Forelimb muscle (tissue), 1 donor: ENCODE measurements around the gene RHEX. TPM values are rescaled to one million over a fixed set of nuclear protein-coding genes. Genes with fewer than 3 reads are reported as not detected.

Source experiments
- DNase-seq: peaks from one replicate; pipeline ENCODE4 v3.0.0-alpha.2; 2013; ENCODE audit warnings: low read depth
- polyA plus RNA-seq: library from polyadenylated mRNA; unstranded; fragments of 120-200 nt; gene quantifications from one replicate; pipeline ENCODE4 v1.2.1, GENCODE V29; 2013; ENCODE audit not compliant: insufficient read length

Gene RHEX
- polyA plus RNA-seq, 1 donor, result 0.53 TPM

DNA sequence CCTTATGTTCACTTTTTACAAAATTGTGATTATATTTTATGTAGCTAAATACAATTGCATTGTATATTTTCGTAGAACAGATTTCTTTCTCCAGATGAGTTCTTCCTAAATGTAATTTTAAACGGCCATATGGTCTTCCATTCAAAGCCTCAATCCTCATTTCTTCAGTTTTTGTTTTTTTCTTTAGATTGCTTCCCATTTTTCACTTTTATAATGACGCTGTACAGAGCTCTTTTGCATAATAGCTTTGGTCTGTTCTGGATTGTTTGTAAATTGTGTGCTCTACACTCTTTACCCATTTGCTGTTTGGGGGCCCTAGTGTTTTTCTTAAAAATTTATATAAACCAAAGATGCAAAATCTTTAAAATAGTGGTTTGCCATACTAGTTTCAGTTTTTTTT, 36.4 kb downstream of the RHEX start:
- DNase-seq, result no peak

- no peak for DNase-seq
Observed at GRCh38 chr1:206094024-206094423, 41.1 kb downstream of the RHEX start.

- DNase-seq, result no peak
Observed at GRCh38 chr1:206097381-206097780, 44.4 kb downstream of the RHEX start.

DNA sequence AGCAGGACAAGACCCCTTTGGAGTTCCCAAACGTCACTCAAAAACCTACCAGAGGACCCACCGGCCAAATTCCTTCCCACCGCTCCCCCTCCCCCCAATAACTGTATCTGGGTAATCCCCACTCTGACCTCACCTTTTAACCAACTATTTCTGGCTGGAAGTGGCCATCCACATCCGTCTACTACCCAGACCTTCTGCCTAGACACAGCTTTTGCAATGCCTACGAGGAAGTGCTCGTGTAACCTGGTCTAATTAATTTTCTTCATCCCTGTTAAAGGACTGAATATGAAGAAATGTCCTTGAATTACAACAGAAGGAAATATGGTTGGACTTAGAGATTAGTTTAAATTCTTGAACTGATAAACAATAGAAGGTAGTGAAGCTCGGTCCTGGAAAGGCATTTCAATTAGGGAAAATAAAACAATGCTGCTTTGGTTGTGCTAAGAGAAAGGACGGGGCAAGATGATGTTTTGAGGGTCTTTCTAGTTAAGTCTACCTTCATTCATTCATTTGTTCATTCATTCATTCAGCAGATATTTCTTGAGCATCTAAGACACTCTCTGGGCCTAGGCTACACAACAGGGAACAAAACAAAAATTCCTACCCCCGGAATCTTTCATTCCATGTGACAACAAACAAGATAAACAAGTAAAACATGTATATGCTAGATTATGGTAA, 45.4 kb downstream of the RHEX start:
- DNase-seq, result no peak

DNA sequence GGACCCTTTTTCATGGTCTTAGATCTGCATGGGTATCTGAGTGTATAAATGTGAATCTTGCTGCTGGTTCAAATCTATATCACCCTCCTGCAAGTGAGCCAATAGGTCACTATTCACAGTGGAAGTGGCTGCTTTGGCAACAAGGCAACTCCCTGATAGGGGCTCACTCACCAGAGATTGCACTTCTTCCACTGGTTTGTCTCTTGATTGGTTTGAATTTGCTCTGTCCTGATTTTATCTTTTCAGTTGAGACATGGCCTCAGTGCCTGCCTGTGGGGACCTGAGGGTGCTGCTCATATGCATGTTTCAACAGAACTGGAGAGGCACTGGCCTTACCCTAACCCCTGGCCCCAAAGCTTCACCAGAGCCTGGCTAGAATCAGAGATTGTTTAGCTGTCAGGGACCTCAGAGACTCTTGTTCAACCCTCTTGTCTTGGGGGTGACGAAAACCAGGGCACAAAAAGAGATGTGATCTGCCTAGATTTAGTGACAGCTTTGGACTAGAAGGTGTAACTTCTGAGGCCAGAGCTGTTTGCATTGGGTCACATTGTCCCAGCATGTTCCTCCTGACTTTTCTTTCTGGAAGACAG, 47.3 kb downstream of the RHEX start:
- no peak for DNase-seq

- DNase-seq, result no peak
Observed at GRCh38 chr1:206101351-206102045, 48.5 kb downstream of the RHEX start.

GRCh38 chr1:206102292-206102936, 49.4 kb downstream of the RHEX start:
- no peak for DNase-seq

GRCh38 chr1:206103979-206104378, 51.0 kb downstream of the RHEX start:
- DNase-seq, result no peak

DNA sequence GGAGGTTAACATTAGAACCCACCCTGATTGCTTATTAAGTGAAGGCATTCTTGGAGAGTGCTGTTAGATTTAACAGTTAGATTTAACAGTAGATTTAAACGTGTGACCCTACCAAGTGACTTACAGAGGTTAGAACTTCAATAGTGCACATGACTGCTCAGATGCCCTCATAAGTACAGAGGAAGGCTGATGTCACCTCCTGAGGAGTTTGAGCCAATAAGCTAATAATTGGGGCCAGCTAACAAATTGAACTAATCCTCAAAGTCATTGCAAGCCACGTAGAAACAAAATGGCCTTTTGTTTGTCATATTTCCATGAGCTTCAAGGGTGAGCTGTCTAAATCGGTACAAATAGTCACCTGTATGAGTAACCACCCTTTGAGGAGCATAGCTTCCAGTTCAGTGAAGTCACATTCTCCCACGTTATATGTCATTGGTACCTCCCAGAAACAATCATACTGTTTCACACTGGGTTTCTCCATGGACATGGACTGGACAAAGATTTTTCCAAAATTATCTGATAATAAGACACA, 52.6 kb downstream of the RHEX start:
- DNase-seq, result no peak

GRCh38 chr1:206106328-206107167, 53.6 kb downstream of the RHEX start:
- DNase-seq, result peak; percentile 63

DNA sequence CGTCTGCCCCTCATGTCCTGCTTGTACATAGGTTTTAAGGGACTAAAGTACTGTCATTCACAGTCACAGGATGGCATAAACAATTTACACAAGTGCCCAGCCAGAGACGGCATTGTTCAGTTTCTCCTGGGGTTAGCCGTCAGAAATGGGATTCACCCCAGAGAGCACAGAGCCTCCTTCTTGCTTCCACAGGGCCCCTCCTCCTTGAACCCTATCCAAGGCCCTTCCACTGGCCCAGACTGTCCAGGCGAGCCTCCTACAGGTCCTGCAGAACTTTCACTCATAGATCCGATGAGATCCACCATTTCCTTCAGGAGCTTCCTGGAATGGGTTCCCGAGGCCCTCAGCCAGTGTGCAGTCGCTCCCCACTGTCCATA, 54.2 kb downstream of the RHEX start:
- DNase-seq, result no peak

GRCh38 chr1:206108635-206109034, 55.7 kb downstream of the RHEX start:
- DNase-seq, result no peak

GRCh38 chr1:206109718-206110117, 56.7 kb downstream of the RHEX start:
- DNase-seq, result no peak

GRCh38 chr1:206110161-206110560, 57.2 kb downstream of the RHEX start:
- no peak for DNase-seq

DNA sequence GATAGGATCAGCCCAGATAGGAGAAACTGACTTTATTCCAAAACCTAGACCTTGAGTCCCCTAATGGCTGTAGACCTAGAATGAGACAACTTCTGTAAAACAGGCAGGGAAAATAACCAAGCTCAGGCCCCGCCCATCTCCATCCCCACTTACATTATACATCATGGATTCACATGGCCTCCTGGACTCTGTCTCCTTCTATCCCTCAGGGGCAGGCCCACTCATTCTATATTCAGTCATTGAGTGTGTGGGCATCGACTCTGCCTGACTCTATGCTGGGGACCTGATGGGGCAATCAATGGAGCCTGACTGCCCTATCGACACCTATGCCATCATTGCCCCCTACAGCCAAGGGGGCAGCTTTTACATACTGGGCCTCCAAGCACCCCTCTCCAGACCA, 57.8 kb downstream of the RHEX start:
- no peak for DNase-seq

- no peak for DNase-seq
Observed at GRCh38 chr1:206111271-206111927, 58.4 kb downstream of the RHEX start.

DNA sequence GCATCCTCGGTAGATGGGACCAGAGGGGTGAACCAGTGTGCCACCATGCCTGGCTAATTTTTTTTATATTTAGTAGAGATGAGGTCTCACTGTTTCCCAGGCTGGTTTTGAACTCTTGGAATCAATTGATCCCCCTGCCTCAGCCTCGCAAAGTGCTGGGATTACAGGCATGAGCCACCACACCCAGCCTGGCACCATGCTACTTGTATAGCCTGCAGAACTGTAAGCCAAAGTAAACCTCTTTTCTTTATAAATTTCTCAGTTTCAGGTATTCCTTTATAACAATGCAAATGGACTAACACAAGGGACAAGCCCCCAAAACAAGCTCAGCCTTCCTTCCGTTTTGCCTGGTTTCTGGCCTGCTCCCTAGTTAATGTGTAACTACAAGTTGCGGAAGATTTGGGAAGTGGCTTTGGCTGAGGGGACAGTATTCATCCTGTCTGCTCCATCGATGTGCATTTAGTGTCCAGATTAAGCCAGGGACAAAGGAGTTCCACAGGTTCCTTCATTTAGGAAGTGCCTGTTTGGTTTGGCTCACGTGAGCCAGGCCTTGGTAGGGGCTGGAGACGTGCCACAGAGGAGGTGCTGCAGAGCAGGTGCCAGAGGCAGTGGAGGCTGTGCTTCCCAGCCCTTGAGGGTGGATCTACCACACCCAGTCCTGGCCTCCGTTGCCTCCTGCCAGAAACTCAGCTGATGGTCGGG, 59.8 kb downstream of the RHEX start:
- no peak for DNase-seq

DNA sequence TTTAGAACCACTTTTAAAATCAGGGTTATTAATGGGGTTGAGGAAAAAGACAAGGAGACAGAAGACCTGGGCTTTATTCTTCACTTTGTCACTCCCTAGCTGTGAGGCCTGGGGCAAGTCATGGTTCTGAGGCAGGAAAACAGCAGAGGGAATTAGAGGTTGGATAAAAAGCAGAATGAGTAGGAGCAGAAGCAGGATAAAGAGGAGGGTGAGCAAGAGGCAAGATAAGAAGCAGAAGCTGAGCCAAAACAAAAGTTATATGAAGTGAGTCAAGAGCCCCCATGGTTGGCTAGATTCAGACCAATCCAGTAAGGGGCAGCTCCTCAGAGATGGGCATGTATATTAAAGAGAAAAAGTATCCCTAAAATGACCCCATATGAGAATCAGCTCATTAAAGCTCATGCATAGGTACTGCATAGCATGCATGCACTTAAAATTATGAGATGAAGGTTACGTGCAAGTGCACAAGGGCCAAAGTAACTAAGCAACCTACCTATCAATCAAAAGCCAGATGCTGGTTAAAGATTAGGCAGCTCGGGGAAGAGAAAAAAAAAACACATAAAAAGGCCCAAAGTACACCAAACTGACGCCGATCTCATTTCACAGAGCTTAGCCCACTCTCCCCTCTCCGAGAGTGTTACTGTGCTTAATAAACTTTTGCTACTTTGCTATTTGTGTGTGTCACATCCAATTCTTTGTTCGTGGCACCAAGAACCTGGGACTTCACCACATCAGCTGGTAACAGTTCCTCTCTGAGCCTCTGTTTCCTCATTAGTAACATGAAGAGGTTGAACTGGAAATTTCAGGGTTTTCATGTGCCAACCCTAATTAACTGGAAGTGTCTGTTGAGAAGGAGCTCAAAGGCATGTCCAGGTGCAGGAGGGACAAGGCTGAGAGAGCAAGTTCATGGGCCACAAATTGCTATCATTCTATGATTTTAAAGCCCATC, 62.0 kb downstream of the RHEX start:
- DNase-seq, result no peak

DNA sequence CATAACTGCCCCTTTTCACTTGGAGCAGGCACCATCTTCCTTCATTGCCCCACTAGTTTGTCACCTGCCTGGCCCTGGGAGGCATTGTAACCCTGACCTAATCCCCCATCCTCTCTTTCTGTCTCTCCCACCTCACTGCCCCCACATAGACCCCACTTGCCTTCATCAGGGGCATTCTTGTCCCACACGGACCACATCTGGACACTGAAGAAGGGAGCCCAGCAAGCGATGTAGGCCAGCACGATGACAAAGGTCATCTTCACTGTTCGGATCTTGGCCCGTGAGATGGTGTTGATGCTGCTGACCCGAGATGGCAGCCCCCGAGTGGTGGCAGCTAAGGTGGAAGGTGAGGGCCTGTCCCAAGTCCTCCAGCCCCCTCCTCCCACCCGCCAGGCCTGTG, 62.8 kb downstream of the RHEX start:
- no peak for DNase-seq
